NCI-H774 (cell line): ENCODE results near the gene RGS3.

ENCODE experiments used
- DNase-seq: peaks from one replicate; lab custom pipeline; 2025; lab: John Stamatoyannopoulos, UW

The RGS3 gene

GRCh38 chr9:113572076-113572861 is 108.7 kb downstream of the RGS3 start:
- no peak for DNase-seq

DNA sequence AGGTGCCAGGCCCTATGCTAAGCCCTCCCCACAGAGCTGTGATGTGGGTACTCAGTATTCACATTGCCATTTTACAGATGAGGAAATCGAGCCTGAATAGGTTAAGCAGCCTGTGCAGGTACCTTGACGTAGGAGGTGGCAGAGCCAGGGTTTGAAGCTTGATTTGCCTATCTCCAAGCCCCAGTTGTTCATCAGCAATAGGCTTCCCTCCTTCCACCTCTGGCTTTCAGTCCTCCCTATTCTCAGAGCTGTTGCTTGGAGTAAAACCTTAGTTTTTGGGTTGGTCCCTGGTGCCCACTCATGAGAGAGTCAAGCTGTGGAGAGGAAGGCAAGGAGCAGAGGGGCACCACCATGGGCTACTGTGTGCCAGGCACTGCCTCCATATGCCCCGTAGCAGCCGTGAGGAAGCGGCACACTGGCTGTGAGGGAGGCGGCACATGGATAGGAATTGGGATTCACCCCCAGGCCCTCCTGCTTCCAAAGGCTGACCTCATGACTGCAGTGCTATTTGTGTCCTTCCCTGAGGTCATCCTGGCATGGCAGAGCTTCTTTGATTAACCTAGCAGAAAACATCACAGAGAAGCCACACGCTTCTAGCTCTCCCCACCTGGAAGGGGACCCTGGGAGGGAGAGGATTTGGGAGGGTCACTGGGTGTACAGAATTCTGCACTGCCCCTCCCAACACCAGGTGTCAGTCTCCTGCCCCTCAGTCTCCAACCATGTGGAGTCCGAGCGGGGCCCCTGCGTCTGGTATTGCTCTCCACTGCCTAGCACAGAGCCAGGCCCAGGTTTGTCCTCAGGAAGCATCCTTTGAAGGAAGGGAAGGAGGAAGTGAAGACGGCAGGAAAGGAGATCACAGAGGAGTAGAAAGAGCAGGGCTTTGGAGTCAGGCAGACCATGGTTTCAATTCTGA is 109.8 kb downstream of the RGS3 start:
- DNase-seq = no peak

- no peak for DNase-seq
These were observed 110.4 kb downstream of the RGS3 start for GRCh38 chr9:113573959-113574352.

GRCh38 chr9:113574441-113575262 is 111.1 kb downstream of the RGS3 start:
- no peak for DNase-seq

GRCh38 chr9:113577525-113578261 is 114.2 kb downstream of the RGS3 start:
- DNase-seq = no peak

- no peak for DNase-seq
These were observed 114.8 kb downstream of the RGS3 start for GRCh38 chr9:113578279-113578865.

GRCh38 chr9:113578882-113579282 is 115.4 kb downstream of the RGS3 start:
- DNase-seq = no peak

GRCh38 chr9:113579283-113580040 is 115.9 kb downstream of the RGS3 start:
- DNase-seq = no peak

GRCh38 chr9:113580041-113580953 is 116.8 kb downstream of the RGS3 start:
- no peak for DNase-seq

- DNase-seq = no peak
These were observed 117.4 kb downstream of the RGS3 start for GRCh38 chr9:113580954-113581311.

- DNase-seq = no peak
These were observed 118.6 kb downstream of the RGS3 start for GRCh38 chr9:113581865-113582697.

DNA sequence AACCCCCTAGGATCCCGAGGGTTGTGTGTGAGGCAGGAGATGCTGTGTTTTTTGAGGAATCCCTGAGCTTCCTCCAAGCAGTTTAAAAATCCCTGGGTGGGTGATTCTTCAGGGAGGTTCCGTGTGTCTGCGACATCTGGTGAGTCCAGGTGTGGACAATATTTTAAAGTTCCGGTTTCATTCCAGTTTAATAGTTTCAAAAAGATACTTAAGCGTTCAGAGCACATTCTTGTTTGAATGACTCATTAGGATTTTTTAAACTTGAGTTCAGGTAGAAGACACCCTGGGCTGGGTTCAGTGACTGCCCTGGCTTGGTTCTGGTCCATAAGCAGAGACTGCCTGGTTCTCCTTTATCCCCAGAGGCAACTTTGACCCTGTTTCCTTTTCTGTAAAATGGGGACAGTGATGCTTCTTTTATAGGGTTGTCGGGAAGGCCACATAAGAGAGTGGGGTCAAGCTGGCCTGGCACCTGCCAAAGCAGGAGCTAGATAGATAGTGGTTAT is 119.2 kb downstream of the RGS3 start:
- DNase-seq = no peak

DNA sequence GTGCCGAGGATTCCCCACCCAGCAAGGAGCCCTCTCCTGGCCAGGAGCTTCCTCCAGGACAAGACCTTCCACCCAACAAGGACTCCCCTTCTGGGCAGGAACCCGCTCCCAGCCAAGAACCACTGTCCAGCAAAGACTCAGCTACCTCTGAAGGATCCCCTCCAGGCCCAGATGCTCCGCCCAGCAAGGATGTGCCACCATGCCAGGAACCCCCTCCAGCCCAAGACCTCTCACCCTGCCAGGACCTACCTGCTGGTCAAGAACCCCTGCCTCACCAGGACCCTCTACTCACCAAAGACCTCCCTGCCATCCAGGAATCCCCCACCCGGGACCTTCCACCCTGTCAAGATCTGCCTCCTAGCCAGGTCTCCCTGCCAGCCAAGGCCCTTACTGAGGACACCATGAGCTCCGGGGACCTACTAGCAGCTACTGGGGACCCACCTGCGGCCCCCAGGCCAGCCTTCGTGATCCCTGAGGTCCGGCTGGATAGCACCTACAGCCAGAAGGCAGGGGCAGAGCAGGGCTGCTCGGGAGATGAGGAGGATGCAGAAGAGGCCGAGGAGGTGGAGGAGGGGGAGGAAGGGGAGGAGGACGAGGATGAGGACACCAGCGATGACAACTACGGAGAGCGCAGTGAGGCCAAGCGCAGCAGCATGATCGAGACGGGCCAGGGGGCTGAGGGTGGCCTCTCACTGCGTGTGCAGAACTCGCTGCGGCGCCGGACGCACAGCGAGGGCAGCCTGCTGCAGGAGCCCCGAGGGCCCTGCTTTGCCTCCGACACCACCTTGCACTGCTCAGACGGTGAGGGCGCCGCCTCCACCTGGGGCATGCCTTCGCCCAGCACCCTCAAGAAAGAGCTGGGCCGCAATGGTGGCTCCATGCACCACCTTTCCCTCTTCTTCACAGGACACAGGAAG is 120.2 kb downstream of the RGS3 start:
- no peak for DNase-seq

DNA sequence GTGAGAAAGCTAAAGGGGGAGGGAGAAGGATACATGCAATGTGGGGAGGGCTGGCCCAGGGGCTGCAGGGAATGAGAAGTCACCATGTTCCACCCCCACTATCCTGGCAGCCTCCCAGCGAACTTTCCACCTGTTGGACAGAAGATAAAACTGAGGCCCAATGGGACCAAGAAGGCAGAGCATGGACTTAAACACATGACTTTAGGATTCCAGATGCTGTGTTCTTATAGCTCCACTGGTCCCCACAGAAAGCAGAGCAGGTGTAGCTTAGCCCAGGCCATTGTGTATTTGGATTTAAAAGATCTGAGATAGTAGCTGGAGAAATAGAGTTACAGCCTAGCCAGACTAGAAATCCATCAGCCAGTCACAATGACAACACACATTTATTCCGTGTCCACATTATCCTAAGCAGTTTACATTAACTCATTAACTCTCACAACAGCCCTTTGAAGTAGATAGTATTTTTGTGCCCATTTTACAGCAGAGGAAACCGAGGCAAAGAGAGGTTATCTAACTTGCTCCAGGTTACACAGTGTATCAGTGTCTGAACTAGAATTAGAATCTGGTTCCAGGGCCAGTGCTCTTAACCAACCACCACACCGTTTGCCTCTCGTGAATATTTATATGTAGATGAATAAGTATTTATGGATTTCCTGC is 121.0 kb downstream of the RGS3 start:
- DNase-seq = no peak

- DNase-seq = no peak
These were observed 121.5 kb downstream of the RGS3 start for GRCh38 chr9:113585085-113585442.

- DNase-seq = no peak
These were observed 122.0 kb downstream of the RGS3 start for GRCh38 chr9:113585555-113585954.
